ENCODE data around the gene GRID1. TPM values are rescaled to one million over a fixed set of nuclear protein-coding genes. Genes with fewer than 3 reads are reported as not detected.
"Not testable (repeated sequence)": the region's sequence is repeated elsewhere in the genome, so short reads cannot be mapped to it uniquely, and the experiment has no call there.

Gene GRID1
- polyA plus RNA-seq, 5 donors: 0.54 to 1.5 (median 1.1) TPM

GRCh38 chr10:85929993-85930392 lies 436.6 kb downstream of the GRID1 start:
- not testable (repeated sequence) for DNase-seq

- DNase-seq: no peak
These were observed 438.5 kb downstream of the GRID1 start for GRCh38 chr10:85927952-85928665.

DNA sequence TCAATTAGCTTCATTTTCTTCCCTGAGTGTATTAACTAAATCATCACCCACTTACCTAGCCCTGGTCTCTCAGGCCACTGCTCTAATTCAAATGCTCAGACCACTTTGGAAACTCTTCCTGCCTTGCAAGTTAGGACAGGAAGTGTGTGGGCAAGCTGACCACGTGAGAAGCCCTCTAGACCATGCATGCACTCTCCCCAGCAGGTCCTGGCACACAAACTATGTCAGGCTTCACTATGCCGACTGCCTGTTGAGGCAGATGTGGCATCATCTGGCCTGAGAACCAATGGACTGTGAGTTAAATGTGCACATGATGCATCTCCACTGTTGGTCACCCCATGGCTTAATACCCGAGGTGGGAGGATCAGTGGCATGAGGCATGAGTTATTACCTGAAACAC lies 439.6 kb downstream of the GRID1 start:
- no peak for DNase-seq

DNA sequence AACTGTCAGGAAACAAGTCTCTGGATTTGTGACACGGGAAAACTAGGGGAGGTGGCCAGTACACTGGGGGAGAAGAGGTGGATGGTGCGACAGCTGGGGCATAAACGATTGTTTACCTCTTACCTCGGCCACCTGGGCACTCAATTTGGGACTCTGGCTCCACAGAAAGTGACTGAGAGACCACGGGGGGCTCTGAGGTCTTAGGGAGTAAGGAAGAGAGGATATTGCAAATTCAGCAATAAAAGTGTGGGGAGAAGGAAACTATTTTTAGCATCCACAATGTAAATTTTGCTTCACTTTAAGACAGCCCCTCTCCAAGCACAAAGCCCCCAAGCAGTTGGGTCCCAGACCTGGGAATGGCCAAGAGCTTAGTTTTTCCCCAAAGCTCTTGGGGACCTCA lies 440.5 kb downstream of the GRID1 start:
- DNase-seq: no peak

GRCh38 chr10:85925201-85925750 lies 441.3 kb downstream of the GRID1 start:
- no peak for DNase-seq

DNA sequence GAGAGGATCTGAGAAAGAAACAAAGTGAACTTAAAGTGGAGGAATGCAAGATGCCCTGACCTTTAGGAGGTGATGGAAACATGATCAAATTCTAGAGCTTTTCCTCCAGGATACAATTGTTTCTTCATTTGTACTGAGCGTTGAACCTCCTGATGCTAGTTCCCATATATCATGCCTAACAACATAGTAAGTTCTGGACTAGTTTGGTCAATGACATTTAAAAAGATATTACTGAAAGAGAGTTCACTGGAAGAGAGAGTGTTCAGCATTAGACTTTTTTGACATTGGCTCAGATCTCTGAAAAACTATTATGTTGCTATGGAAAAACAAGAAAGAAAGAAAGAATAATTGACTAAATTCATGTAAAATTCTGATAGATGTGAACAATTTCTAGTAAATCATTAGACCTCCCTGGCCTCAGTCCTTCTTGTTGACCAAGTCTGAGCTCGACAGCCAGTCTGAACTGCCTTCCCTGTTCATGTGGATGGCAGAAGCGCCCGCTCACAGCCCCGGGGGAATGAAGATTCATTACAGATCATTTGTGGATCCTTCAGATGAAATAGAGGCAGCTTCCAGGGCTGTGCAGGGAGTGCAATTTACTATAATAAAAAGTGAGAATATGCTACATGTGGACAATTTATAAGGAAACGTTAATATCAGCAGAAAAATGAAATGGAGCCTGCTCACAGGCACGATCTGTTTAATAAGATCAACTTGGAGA lies 442.1 kb downstream of the GRID1 start:
- no peak for DNase-seq

- no peak for DNase-seq
These were observed 444.1 kb downstream of the GRID1 start for GRCh38 chr10:85922356-85923129.

- no peak for DNase-seq
These were observed 444.8 kb downstream of the GRID1 start for GRCh38 chr10:85921789-85922188.

DNA sequence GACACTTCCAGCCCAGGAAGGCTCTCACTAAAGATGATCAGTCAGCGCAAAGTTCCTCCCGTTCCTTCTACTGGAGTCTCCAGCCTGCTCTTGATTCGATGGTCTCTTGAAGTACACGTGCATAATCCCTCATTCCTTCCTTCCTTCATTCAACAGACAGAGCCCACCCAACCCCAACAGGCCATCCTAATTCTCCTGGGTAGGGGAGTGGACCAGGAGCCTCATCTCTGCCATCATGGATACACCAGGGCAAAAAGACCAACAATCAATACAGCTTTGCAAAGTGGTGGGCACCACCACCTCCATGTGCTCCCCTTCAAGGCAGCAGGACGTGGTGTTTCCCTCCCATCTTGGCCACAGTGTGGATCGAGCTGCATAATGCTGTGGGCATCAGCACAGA lies 446.3 kb downstream of the GRID1 start:
- no peak for DNase-seq

DNA sequence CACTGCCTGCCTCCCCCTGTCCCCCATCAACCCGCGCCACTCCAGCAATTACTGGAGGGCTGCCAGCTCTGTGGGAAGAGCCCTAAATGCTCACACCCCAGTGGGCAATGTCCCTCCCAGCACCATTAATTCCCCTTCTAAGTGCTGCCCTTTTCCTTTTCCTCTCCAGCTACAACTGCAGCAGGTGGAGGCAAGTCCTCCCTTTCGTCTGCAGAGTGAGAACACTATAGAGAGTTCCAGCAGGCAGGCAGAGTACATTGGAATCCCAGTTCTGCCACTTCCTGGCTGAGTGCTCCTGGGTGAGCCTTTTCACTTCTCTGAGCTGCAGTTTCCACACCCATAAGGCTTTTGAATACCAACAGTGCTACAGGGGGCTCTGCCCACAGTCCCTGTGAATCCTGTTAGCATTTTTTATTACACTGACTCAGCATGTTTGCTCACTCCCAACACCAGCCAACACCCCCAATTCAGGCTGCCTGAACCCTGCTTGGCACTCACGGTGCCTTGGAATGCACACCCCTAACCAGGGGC lies 447.0 kb downstream of the GRID1 start:
- DNase-seq: no peak

- no peak for DNase-seq
These were observed 448.2 kb downstream of the GRID1 start for GRCh38 chr10:85918371-85918770.

- DNase-seq: no peak
These were observed 449.0 kb downstream of the GRID1 start for GRCh38 chr10:85917601-85918000.

DNA sequence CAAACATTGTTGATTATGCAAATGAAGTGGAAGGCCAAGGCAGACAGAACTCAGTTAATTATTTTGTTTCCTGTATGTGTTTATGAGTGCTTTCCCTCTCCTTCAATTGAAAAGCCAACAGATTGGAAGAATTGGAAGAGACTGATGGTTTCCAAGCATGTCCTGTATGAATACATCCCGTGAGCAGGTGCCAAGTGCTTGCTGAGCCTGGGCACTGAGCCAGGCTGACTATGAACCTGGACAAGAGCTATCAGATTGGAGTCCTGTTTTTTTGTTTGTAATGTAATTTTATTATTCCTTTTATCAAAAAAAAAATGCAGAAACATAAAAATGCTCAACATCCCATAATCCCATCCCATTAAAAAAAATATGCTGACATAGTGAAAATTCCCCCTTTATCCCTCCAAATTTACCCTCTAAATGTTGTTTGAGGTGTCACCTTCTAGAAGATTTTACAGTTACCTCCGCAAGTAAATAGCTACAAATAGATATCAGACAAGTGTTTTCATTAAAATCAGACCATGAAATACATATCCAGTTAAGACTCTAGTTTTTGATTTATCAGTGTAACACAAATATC lies 449.5 kb downstream of the GRID1 start:
- DNase-seq: no peak

DNA sequence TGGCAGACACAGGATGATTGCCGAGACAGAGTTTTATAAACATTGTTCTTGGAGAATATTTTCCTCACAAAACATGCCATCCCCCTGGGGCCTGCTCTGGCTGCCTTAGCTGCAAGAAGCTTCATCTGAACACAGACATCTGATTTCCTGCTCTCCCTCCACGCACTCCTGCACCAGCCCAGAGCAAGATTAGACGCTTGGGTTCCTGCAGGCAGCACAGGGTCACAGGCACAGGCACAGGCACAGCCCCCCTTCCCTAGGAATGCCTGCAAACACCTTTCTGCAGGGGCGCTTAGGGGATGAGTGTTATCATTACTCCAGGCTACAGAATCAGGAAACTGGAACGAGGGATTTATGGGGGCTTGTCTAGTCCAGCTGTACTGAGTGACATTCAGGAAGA lies 450.3 kb downstream of the GRID1 start:
- no peak for DNase-seq

- no peak for DNase-seq
These were observed 451.2 kb downstream of the GRID1 start for GRCh38 chr10:85915245-85915846.

- no peak for DNase-seq
These were observed 451.9 kb downstream of the GRID1 start for GRCh38 chr10:85914720-85915119.

DNA sequence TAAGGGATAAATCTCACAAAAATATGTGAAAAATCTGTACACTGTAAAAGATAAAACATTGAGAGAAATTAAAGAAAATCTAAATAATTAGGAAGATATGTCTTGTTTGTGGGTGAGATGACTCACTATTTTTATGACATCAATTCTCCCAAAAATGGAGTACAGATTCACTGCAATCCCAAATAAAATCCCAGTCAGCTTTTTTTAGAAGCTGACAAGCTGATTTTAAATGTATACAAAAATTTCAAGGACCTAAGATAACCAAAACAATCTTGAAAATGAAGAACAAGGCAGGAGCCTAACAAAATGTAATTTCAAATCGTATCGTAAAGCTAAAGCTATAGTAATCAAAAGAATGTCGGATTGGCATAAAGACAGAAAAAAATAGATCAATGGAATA lies 458.1 kb downstream of the GRID1 start:
- DNase-seq: no peak

DNA sequence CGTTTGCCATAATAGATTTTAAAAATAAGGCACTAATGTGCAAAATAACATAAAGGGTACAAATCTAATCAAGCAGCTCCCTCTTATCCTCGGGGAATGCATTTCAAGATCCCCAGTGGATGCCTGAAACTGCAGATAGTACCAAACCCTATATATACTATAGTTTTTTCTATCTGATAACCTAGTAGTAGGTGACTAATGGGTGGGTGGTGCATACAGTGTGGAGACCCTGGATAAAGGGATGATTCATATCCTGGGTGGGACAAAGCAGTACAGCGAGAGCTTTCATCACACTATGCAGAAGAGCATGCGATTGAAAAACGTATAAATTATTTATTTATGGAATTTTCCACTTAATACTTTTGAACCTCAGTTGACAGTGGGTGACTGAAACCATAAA lies 464.5 kb downstream of the GRID1 start:
- no peak for DNase-seq

GRCh38 chr10:85901599-85901998 lies 465.0 kb downstream of the GRID1 start:
- DNase-seq: no peak

DNA sequence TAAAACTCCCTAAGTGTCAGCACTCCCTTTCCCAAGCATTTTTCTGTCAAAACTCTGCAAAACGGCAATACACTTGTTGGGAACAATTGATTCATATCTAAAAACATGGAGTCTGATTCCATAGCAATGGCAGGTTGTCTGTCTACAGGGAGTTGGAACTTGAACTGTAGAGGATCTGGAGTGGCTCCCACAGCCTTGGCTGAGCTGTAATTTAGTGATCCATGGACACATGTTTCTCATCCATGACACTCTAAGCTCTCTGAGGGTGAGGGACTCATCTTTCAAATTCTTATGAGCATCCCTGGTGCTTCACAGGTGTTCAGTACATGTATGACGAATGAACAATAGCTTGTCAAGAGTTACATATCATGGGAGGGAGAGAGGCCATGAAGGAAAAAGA lies 466.1 kb downstream of the GRID1 start:
- no peak for DNase-seq

DNA sequence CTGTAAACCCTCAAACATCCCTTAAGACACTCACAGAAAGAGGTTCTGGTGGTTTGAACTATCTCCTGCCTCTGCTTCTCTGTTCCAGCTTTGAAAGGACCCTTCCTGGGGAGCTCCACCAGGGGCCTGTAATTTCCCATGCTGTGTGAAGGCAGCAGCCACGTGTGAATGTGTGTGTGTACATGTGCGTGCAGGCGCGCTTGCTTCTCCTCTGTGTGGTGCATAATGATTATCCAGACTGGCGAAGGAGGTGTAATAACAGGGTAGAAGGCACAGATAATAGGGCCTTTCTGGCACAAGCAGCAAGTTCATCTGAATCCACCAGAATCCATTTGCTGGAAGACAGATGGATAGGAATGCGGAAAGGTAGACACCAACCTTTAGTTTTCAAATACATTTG lies 466.5 kb downstream of the GRID1 start:
- no peak for DNase-seq

Data from right lung (tissue), 5 donors.